ENCODE measurements around the gene CASZ1.

Gene CASZ1

GRCh38 chr1:10710489-10710888, 86.0 kb downstream of the CASZ1 start:
- H3K4me1 ChIP-seq (ENCODE audit: control insufficient read depth in 1 of 2, insufficient read depth in 2 of 2, low read length in 2 of 2) = peaks cover 0 to 5% of the 10 kb centered on the region in 2 donors
- no peaks in the 10 kb centered on the region for H3K9me3 ChIP-seq (ENCODE audit: control insufficient read depth in 1 of 2, low read length in 2 of 2)
- peak overlapping the region; percentile 3 for H3K27ac ChIP-seq (ENCODE audit: low read depth, low read length)
- H3K9ac ChIP-seq (ENCODE audit: low read depth in 1 of 2, low read length in 2 of 2) = no peak overlapping the region
- no peak overlapping the region for H3K4me3 ChIP-seq (ENCODE audit: low read depth in 1 of 2, low read length in 2 of 2)
- no peaks in the 10 kb centered on the region for H3K27me3 ChIP-seq (ENCODE audit: control insufficient read depth in 1 of 2, insufficient read depth in 2 of 2, low read length in 2 of 2)
- H3K36me3 ChIP-seq (ENCODE audit: control insufficient read depth in 1 of 2, insufficient read depth in 2 of 2, low read length in 2 of 2) = peaks cover 9 to 12% of the 10 kb centered on the region in 2 donors

GRCh38 chr1:10709646-10710045, 86.8 kb downstream of the CASZ1 start:
- H3K4me3 ChIP-seq (ENCODE audit: low read depth in 1 of 2, low read length in 2 of 2) = no peak overlapping the region
- H3K9me3 ChIP-seq (ENCODE audit: control insufficient read depth in 1 of 2, low read length in 2 of 2) = no peaks in the 10 kb centered on the region
- no peaks in the 10 kb centered on the region for H3K27me3 ChIP-seq (ENCODE audit: control insufficient read depth in 1 of 2, insufficient read depth in 2 of 2, low read length in 2 of 2)
- H3K4me1 ChIP-seq (ENCODE audit: control insufficient read depth in 1 of 2, insufficient read depth in 2 of 2, low read length in 2 of 2) = no peaks in the 10 kb centered on the region
- H3K36me3 ChIP-seq (ENCODE audit: control insufficient read depth in 1 of 2, insufficient read depth in 2 of 2, low read length in 2 of 2) = peaks cover 9 to 20% of the 10 kb centered on the region in 2 donors
- no peak overlapping the region for H3K9ac ChIP-seq (ENCODE audit: low read depth in 1 of 2, low read length in 2 of 2)
- no peak overlapping the region for H3K27ac ChIP-seq (ENCODE audit: low read depth, low read length)

GRCh38 chr1:10709165-10709564, 87.3 kb downstream of the CASZ1 start:
- Histone ChIP-seq H3K27me3 (ENCODE audit: control insufficient read depth in 1 of 2, insufficient read depth in 2 of 2, low read length in 2 of 2) (no peaks in the 10 kb centered on the region), H3K9me3 (ENCODE audit: control insufficient read depth in 1 of 2, low read length in 2 of 2) (no peaks in the 10 kb centered on the region), H3K27ac (ENCODE audit: low read depth, low read length) (no peak overlapping the region), H3K9ac (ENCODE audit: low read depth in 1 of 2, low read length in 2 of 2) (no peak overlapping the region), H3K36me3 (ENCODE audit: control insufficient read depth in 1 of 2, insufficient read depth in 2 of 2, low read length in 2 of 2) (peaks cover 9 to 23% of the 10 kb centered on the region in 2 donors), H3K4me1 (ENCODE audit: control insufficient read depth in 1 of 2, insufficient read depth in 2 of 2, low read length in 2 of 2) (no peaks in the 10 kb centered on the region), H3K4me3 (ENCODE audit: low read depth in 1 of 2, low read length in 2 of 2) (no peak overlapping the region)

GRCh38 chr1:10708757-10709156, 87.7 kb downstream of the CASZ1 start:
- Histone ChIP-seq H3K4me1 (ENCODE audit: control insufficient read depth in 1 of 2, insufficient read depth in 2 of 2, low read length in 2 of 2) (no peaks in the 10 kb centered on the region), H3K27ac (ENCODE audit: low read depth, low read length) (no peak overlapping the region), H3K9ac (ENCODE audit: low read depth in 1 of 2, low read length in 2 of 2) (no peak overlapping the region), H3K9me3 (ENCODE audit: control insufficient read depth in 1 of 2, low read length in 2 of 2) (no peaks in the 10 kb centered on the region), H3K4me3 (ENCODE audit: low read depth in 1 of 2, low read length in 2 of 2) (no peak overlapping the region), H3K36me3 (ENCODE audit: control insufficient read depth in 1 of 2, insufficient read depth in 2 of 2, low read length in 2 of 2) (peaks cover 9 to 27% of the 10 kb centered on the region in 2 donors), H3K27me3 (ENCODE audit: control insufficient read depth in 1 of 2, insufficient read depth in 2 of 2, low read length in 2 of 2) (no peaks in the 10 kb centered on the region)

GRCh38 chr1:10707208-10707607, 89.2 kb downstream of the CASZ1 start:
- H3K27me3 ChIP-seq (ENCODE audit: control insufficient read depth in 1 of 2, insufficient read depth in 2 of 2, low read length in 2 of 2) = no peaks in the 10 kb centered on the region
- H3K4me1 ChIP-seq (ENCODE audit: control insufficient read depth in 1 of 2, insufficient read depth in 2 of 2, low read length in 2 of 2) = no peaks in the 10 kb centered on the region
- H3K4me3 ChIP-seq (ENCODE audit: low read depth in 1 of 2, low read length in 2 of 2) = no peak overlapping the region
- peaks cover 11 to 29% of the 10 kb centered on the region in 2 donors for H3K36me3 ChIP-seq (ENCODE audit: control insufficient read depth in 1 of 2, insufficient read depth in 2 of 2, low read length in 2 of 2)
- H3K9me3 ChIP-seq (ENCODE audit: control insufficient read depth in 1 of 2, low read length in 2 of 2) = no peaks in the 10 kb centered on the region
- H3K9ac ChIP-seq (ENCODE audit: low read depth in 1 of 2, low read length in 2 of 2) = no peak overlapping the region
- no peak overlapping the region for H3K27ac ChIP-seq (ENCODE audit: low read depth, low read length)

GRCh38 chr1:10706376-10706913, 90.0 kb downstream of the CASZ1 start:
- H3K36me3 ChIP-seq (ENCODE audit: control insufficient read depth in 1 of 2, insufficient read depth in 2 of 2, low read length in 2 of 2) = peaks cover 11 to 33% of the 10 kb centered on the region in 2 donors
- no peaks in the 10 kb centered on the region for H3K9me3 ChIP-seq (ENCODE audit: control insufficient read depth in 1 of 2, low read length in 2 of 2)
- H3K27me3 ChIP-seq (ENCODE audit: control insufficient read depth in 1 of 2, insufficient read depth in 2 of 2, low read length in 2 of 2) = no peaks in the 10 kb centered on the region
- H3K27ac ChIP-seq (ENCODE audit: low read depth, low read length) = no peak overlapping the region
- H3K9ac ChIP-seq (ENCODE audit: low read depth in 1 of 2, low read length in 2 of 2) = no peak overlapping the region
- no peak overlapping the region for H3K4me3 ChIP-seq (ENCODE audit: low read depth in 1 of 2, low read length in 2 of 2)
- H3K4me1 ChIP-seq (ENCODE audit: control insufficient read depth in 1 of 2, insufficient read depth in 2 of 2, low read length in 2 of 2) = no peaks in the 10 kb centered on the region

DNA sequence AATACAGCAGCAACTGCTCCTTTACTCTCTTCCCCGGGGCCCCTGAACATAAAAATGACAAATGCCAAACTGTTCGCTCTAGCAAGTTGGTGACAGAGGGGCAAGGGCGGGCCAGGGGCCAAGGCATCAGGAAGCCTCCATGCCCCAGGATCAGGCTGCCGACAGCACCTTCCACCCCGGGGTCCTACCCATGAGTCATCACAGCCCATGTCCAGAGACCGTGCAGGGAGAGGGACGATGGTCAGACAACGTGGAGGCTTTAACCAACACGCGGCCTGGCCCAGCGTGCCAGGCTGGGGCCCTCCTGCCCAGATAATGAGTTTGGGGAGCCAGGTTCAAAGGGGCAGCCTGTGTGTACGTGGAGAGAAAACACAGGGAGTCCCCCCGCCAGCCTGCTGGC, 90.5 kb downstream of the CASZ1 start:
- Histone ChIP-seq H3K27me3 (ENCODE audit: control insufficient read depth in 1 of 2, insufficient read depth in 2 of 2, low read length in 2 of 2) (no peaks in the 10 kb centered on the region), H3K4me3 (ENCODE audit: low read depth in 1 of 2, low read length in 2 of 2) (no peak overlapping the region), H3K36me3 (ENCODE audit: control insufficient read depth in 1 of 2, insufficient read depth in 2 of 2, low read length in 2 of 2) (peaks cover 11 to 33% of the 10 kb centered on the region in 2 donors), H3K9me3 (ENCODE audit: control insufficient read depth in 1 of 2, low read length in 2 of 2) (no peaks in the 10 kb centered on the region), H3K9ac (ENCODE audit: low read depth in 1 of 2, low read length in 2 of 2) (no peak overlapping the region), H3K4me1 (ENCODE audit: control insufficient read depth in 1 of 2, insufficient read depth in 2 of 2, low read length in 2 of 2) (no peaks in the 10 kb centered on the region), H3K27ac (ENCODE audit: low read depth, low read length) (no peak overlapping the region)

DNA sequence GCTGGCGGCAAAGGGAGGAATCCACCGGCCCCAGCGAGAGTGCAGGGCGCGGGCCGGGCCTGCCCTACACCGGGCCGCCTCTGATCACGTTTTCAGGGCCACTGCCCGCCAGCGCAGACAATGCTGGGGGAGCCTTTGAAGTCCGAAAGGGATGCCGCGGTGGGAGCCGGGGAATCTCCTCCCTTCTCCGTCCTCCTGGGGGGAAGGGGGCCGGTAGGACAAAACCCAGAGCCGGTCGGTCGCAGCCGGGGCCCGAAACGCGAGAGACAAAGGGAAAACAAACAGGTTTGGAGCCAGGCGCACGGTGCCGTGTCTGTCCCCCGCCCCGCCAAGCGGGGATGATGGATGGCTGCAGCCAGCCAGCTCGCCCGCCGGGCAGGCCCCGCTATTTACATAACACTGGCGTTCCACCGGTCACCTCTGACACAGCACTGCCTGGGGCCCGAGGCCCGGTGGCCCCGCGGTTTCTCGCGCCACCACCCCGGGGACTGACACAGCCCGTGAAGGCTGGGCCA, 92.0 kb downstream of the CASZ1 start:
- Histone ChIP-seq H3K27me3 (ENCODE audit: control insufficient read depth in 1 of 2, insufficient read depth in 2 of 2, low read length in 2 of 2) (no peaks in the 10 kb centered on the region), H3K27ac (ENCODE audit: low read depth, low read length) (no peak overlapping the region), H3K9ac (ENCODE audit: low read depth in 1 of 2, low read length in 2 of 2) (no peak overlapping the region), H3K9me3 (ENCODE audit: control insufficient read depth in 1 of 2, low read length in 2 of 2) (no peaks in the 10 kb centered on the region), H3K36me3 (ENCODE audit: control insufficient read depth in 1 of 2, insufficient read depth in 2 of 2, low read length in 2 of 2) (peaks cover 7 to 30% of the 10 kb centered on the region in 2 donors), H3K4me3 (ENCODE audit: low read depth in 1 of 2, low read length in 2 of 2) (no peak overlapping the region), H3K4me1 (ENCODE audit: control insufficient read depth in 1 of 2, insufficient read depth in 2 of 2, low read length in 2 of 2) (peaks cover 6 to 9% of the 10 kb centered on the region in 2 donors)

DNA sequence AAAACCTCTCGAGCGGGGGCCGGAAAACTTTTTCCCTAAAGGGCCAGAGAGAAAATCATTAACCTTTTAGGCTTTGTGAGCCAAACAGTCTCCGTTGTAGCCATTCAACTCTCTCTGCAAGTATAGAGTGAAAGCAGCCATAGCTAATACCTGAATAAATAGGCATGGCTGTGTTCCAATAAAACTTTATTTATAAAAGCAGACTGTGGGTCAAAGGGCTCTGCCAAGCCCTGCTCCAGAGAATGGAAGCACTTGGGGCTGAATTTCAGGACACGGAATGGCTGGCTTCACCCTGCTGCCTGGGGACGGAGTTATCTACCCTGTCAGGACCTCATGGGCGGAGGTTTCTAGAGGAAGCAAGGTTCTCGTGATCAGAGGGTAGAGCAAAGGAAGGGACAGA, 92.7 kb downstream of the CASZ1 start:
- peaks cover 7 to 30% of the 10 kb centered on the region in 2 donors for H3K36me3 ChIP-seq (ENCODE audit: control insufficient read depth in 1 of 2, insufficient read depth in 2 of 2, low read length in 2 of 2)
- no peaks in the 10 kb centered on the region for H3K27me3 ChIP-seq (ENCODE audit: control insufficient read depth in 1 of 2, insufficient read depth in 2 of 2, low read length in 2 of 2)
- peaks cover 6 to 9% of the 10 kb centered on the region in 2 donors for H3K4me1 ChIP-seq (ENCODE audit: control insufficient read depth in 1 of 2, insufficient read depth in 2 of 2, low read length in 2 of 2)
- H3K9me3 ChIP-seq (ENCODE audit: control insufficient read depth in 1 of 2, low read length in 2 of 2) = no peaks in the 10 kb centered on the region
- no peak overlapping the region for H3K9ac ChIP-seq (ENCODE audit: low read depth in 1 of 2, low read length in 2 of 2)
- H3K4me3 ChIP-seq (ENCODE audit: low read depth in 1 of 2, low read length in 2 of 2) = no peak overlapping the region
- H3K27ac ChIP-seq (ENCODE audit: low read depth, low read length) = no peak overlapping the region

GRCh38 chr1:10701145-10701544, 95.3 kb downstream of the CASZ1 start:
- peaks cover 2 to 23% of the 10 kb centered on the region in 2 donors for H3K36me3 ChIP-seq (ENCODE audit: control insufficient read depth in 1 of 2, insufficient read depth in 2 of 2, low read length in 2 of 2)
- H3K27me3 ChIP-seq (ENCODE audit: control insufficient read depth in 1 of 2, insufficient read depth in 2 of 2, low read length in 2 of 2) = no peaks in the 10 kb centered on the region
- peaks cover 9 to 17% of the 10 kb centered on the region in 2 donors for H3K4me1 ChIP-seq (ENCODE audit: control insufficient read depth in 1 of 2, insufficient read depth in 2 of 2, low read length in 2 of 2)
- no peaks in the 10 kb centered on the region for H3K9me3 ChIP-seq (ENCODE audit: control insufficient read depth in 1 of 2, low read length in 2 of 2)
- no peak overlapping the region for H3K4me3 ChIP-seq (ENCODE audit: low read depth in 1 of 2, low read length in 2 of 2)
- no peak overlapping the region for H3K9ac ChIP-seq (ENCODE audit: low read depth in 1 of 2, low read length in 2 of 2)
- H3K27ac ChIP-seq (ENCODE audit: low read depth, low read length) = no peak overlapping the region

Data from duodenal mucosa (tissue), 2 donors.